Stimulated activated CD8-positive, alpha-beta memory T cell treated with anti-CD3 and anti-CD28 coated beads, Interleukin-15, amount 100 ng/mL, for 4 hours (primary cell): ENCODE measurements around the gene KANSL1.
"Not testable (repeated sequence)": the region's sequence is repeated elsewhere in the genome, so short reads cannot be mapped to it uniquely, and the experiment has no call there.

Experiments
- DNase-seq, 2 donors: peaks; one replicate each; pipeline ENCODE4 v3.0.0-alpha.2; 2020; ENCODE audit warnings: low read depth in 2 of 2

KANSL1 gene, protein sequence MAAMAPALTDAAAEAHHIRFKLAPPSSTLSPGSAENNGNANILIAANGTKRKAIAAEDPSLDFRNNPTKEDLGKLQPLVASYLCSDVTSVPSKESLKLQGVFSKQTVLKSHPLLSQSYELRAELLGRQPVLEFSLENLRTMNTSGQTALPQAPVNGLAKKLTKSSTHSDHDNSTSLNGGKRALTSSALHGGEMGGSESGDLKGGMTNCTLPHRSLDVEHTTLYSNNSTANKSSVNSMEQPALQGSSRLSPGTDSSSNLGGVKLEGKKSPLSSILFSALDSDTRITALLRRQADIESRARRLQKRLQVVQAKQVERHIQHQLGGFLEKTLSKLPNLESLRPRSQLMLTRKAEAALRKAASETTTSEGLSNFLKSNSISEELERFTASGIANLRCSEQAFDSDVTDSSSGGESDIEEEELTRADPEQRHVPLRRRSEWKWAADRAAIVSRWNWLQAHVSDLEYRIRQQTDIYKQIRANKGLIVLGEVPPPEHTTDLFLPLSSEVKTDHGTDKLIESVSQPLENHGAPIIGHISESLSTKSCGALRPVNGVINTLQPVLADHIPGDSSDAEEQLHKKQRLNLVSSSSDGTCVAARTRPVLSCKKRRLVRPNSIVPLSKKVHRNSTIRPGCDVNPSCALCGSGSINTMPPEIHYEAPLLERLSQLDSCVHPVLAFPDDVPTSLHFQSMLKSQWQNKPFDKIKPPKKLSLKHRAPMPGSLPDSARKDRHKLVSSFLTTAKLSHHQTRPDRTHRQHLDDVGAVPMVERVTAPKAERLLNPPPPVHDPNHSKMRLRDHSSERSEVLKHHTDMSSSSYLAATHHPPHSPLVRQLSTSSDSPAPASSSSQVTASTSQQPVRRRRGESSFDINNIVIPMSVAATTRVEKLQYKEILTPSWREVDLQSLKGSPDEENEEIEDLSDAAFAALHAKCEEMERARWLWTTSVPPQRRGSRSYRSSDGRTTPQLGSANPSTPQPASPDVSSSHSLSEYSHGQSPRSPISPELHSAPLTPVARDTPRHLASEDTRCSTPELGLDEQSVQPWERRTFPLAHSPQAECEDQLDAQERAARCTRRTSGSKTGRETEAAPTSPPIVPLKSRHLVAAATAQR (N-terminal part only)

GRCh38 chr17:46193151-46193625, at the start of gene KANSL1:
TSS of gene KANSL1 (minus strand) at chr17:46193429. CDS start at chr17:46172143, 21,286 bp downstream.
- peak; percentile 68 to 80 for DNase-seq

DNA sequence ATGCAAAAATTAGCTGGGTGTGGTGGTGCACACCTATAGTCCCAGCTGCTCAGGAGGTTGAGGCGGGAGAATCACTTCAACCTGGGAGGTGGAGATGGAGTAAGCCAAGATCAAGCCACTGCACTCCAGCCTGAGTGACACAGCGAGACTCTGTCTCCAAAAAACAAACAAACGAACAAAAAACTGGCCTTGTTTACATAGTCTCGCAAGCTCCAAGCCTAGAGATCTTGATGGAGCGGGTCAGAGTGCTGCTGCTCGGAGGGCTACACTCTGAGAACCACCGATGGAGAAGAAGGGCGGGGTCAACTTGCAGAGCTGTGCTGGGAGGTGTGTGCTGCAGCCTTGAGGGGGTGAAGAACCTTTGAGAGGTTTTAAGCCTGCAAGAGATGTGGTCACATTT, 38.1 kb upstream of the KANSL1 start:
- DNase-seq, result not testable (repeated sequence)

GRCh38 chr17:46225274-46225794, 32.1 kb upstream of the KANSL1 start:
- DNase-seq, result peak; percentile 80 to 92

- DNase-seq, result not testable (repeated sequence)
Measured at GRCh38 chr17:46224864-46225263, 31.6 kb upstream of the KANSL1 start.

DNA sequence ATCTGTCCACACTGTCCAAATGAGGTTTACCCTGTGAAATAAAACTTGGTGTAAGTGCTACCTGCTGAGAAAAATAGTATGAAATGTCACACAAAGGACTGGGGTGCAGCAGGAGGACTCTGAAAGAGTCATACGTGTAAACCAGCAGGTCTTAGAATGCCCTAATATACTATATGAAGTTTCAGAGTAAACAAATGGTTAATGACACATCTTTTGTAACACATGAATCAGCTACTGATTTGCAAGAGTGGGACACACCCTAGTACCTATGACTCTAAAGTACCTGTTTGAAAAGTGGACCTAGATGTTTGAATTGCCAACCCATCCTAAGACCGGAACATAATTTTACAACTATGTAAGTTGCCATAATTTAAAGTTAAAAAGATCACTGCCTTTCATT, 29.8 kb upstream of the KANSL1 start:
- DNase-seq, result not testable (repeated sequence)

- DNase-seq, result no peak
Measured at GRCh38 chr17:46216682-46217081, 23.5 kb upstream of the KANSL1 start.

DNA sequence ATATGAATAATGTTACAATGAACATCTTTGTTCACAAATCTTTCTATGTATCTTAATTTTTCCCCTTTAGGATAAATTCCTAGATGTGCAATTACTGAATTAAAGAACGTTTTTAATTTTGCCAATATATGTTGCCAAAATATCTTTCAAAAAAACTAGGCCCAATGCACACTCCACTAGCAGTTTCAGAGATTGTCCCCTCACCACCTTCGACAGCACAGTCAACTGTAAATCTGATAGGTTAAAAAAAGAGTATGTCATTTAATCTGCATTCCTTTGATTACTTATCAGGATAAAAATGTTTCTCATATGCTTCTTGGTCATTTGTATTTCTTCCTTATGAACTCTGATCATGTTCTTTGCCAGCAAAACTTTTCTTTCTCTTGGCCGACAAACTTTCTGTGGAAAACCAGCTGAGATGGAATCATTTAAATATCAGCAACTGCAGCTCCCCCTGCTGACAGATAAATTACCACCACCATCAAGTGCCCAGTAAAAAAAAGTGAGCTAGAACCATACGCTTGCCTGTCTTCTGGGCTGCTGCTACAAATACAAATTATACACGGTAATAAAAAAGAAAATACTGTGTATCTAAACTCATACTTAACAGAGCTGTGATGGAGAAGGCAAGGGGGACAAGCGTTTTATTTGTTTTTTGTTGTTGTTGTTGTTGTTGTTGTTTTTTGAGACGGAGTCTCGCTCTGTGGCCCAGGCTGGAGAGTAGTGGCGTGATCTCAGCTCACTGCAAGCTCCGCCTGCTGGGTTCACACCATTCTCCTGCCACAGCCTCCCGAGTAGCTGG, 19.6 kb upstream of the KANSL1 start:
- peak in 1 of 2 donors; percentile 44 for DNase-seq

DNA sequence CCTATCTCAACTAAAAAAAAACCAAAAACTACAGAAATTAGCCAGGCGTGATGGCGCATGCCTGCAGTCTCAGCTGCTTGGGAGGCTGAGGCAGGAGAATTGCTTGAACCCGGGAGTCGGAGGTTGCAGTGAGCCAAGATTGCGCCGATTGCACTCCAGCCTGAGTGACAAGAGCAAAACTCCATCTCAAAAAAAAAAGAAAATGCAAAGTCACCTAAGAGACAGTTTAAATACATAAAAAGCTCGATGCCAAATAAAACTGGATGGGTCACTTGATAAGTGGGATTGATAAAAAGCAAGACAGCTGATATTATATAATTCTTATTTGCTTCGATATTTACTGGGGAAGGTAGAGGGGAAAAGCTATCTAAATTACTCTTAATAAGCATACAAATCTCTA, 15.8 kb upstream of the KANSL1 start:
- DNase-seq, result no peak

- no peak for DNase-seq
Measured at GRCh38 chr17:46205975-46206374, 12.7 kb upstream of the KANSL1 start.

DNA sequence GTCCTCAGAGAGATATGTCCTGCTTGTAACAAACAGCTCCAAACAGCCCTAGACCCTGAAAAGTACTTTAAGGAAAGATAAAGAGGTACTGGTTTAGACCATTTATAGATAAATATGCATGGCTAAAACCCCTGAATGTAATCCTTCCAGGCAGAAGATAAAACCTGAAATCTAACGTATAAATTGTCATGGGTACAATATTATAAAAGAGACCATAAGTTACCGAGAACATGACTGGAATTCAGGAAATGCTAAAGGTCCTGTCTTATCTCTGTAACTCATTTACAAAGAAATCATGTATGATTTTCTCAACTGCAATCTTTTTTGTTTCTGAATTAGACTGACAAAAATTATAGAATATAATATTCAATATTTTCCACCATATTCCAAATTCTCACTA, 9.2 kb upstream of the KANSL1 start:
- no peak for DNase-seq

- DNase-seq, result no peak
Measured at GRCh38 chr17:46201491-46201890, 8.3 kb upstream of the KANSL1 start.

DNA sequence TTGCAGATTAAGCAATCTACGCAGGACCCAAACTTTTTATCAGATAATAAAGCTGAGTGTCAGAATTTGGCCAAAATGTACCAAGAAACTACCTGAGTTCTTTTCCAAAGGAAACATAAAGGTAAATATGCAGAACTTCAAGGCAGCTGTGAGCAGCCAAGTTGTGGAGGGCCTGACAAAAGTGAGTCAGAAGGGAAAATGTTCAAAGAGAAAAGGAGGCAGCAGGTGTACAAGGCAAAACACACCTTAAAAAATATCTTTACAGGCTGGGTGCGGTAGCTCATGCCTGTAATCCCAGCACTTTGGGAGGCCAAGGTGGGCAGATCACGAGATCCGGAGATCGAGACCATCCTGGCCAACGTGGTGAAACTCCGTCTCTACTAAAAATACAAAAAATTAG, 7.0 kb upstream of the KANSL1 start:
- no peak for DNase-seq

DNA sequence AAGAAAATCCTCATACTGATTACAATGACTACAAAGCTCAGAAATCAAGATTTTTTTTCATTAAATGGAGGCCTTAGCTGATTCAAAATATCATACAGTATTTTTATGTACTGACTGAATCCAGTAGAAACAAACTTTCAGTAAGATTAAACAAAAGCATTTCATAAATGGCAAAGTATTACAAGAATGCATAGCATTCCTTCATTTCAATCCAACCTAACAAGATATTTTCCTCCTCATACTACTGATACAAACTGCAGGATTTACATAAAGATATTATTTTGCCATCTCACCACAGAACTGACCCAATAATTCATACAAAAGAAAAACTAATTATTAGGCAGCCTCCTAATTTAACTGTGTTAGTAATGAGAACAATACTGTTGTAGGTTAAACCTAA, 6.2 kb upstream of the KANSL1 start:
- DNase-seq, result no peak

GRCh38 chr17:46198233-46198632, 5.0 kb upstream of the KANSL1 start:
- DNase-seq, result no peak

GRCh38 chr17:46197530-46197929, 4.3 kb upstream of the KANSL1 start:
- no peak for DNase-seq

GRCh38 chr17:46195939-46196716, 2.9 kb upstream of the KANSL1 start:
- no peak for DNase-seq

- no peak for DNase-seq
Measured at GRCh38 chr17:46195217-46195855, 2.1 kb upstream of the KANSL1 start.

GRCh38 chr17:46194393-46195216, 1.4 kb upstream of the KANSL1 start:
- peak in 1 of 2 donors; percentile 54 for DNase-seq
